ENCODE measurements around the gene KRTAP4-8. TPM values are rescaled to one million over a fixed set of nuclear protein-coding genes. Genes with fewer than 3 reads are reported as not detected.

KRTAP4-8 gene
- total RNA-seq, 1 donor from 2014 or later, result not detected

GRCh38 chr17:41076788-41077187, 21.2 kb downstream of the KRTAP4-8 start:
- DNase-seq (ENCODE audit: low spot score), result no peak
- H3K4me1 Mint-ChIP-seq (ENCODE audit: low read depth), result peaks cover under 1% of the 10 kb centered on the region
- no peak overlapping the region for H3K4me3 Mint-ChIP-seq (ENCODE audit: unreplicated experiment)
- H3K27me3 Mint-ChIP-seq (ENCODE audit: low read depth), result no peaks in the 10 kb centered on the region
- H3K27ac Mint-ChIP-seq (ENCODE audit: unreplicated experiment), result no peak overlapping the region
- H3K9me3 Mint-ChIP-seq (ENCODE audit: low read depth), result no peaks in the 10 kb centered on the region
- TF ChIP-seq CTCF (IDR thresholded peaks at IDR 0.05), result no peak
- no peaks in the 10 kb centered on the region for H3K36me3 Mint-ChIP-seq (ENCODE audit: low read depth)

GRCh38 chr17:41073676-41074075, 24.3 kb downstream of the KRTAP4-8 start:
- H3K36me3 Mint-ChIP-seq (ENCODE audit: low read depth), result no peaks in the 10 kb centered on the region
- DNase-seq (ENCODE audit: low spot score), result no peak
- TF ChIP-seq CTCF (IDR thresholded peaks at IDR 0.05), result no peak
- H3K27me3 Mint-ChIP-seq (ENCODE audit: low read depth), result no peaks in the 10 kb centered on the region
- no peak overlapping the region for H3K4me3 Mint-ChIP-seq (ENCODE audit: unreplicated experiment)
- no peaks in the 10 kb centered on the region for H3K4me1 Mint-ChIP-seq (ENCODE audit: low read depth)
- H3K9me3 Mint-ChIP-seq (ENCODE audit: low read depth), result no peaks in the 10 kb centered on the region
- H3K27ac Mint-ChIP-seq (ENCODE audit: unreplicated experiment), result no peak overlapping the region

- Mint-ChIP-seq H3K4me1 (ENCODE audit: low read depth) (no peaks in the 10 kb centered on the region), H3K9me3 (ENCODE audit: low read depth) (no peaks in the 10 kb centered on the region), H3K36me3 (ENCODE audit: low read depth) (no peaks in the 10 kb centered on the region), H3K27ac (ENCODE audit: unreplicated experiment) (no peak overlapping the region), H3K4me3 (ENCODE audit: unreplicated experiment) (no peak overlapping the region), H3K27me3 (ENCODE audit: low read depth) (no peaks in the 10 kb centered on the region)
- DNase-seq (ENCODE audit: low spot score), result no peak
- no peak for TF ChIP-seq CTCF (IDR thresholded peaks at IDR 0.05)
These were observed 26.2 kb downstream of the KRTAP4-8 start for GRCh38 chr17:41071606-41072360.

- H3K27me3 Mint-ChIP-seq (ENCODE audit: low read depth), result no peaks in the 10 kb centered on the region
- H3K4me3 Mint-ChIP-seq (ENCODE audit: unreplicated experiment), result no peak overlapping the region
- no peak overlapping the region for H3K27ac Mint-ChIP-seq (ENCODE audit: unreplicated experiment)
- H3K36me3 Mint-ChIP-seq (ENCODE audit: low read depth), result no peaks in the 10 kb centered on the region
- peaks cover 10% of the 10 kb centered on the region for H3K4me1 Mint-ChIP-seq (ENCODE audit: low read depth)
- TF ChIP-seq CTCF (IDR thresholded peaks at IDR 0.05), result no peak
- no peaks in the 10 kb centered on the region for H3K9me3 Mint-ChIP-seq (ENCODE audit: low read depth)
- no peak for DNase-seq (ENCODE audit: low spot score)
These were observed 28.9 kb downstream of the KRTAP4-8 start for GRCh38 chr17:41069031-41069430.

GRCh38 chr17:41067281-41067680, 30.7 kb downstream of the KRTAP4-8 start:
- TF ChIP-seq CTCF (IDR thresholded peaks at IDR 0.05), result no peak
- H3K9me3 Mint-ChIP-seq (ENCODE audit: low read depth), result no peaks in the 10 kb centered on the region
- H3K27me3 Mint-ChIP-seq (ENCODE audit: low read depth), result no peaks in the 10 kb centered on the region
- peaks cover 24% of the 10 kb centered on the region for H3K4me1 Mint-ChIP-seq (ENCODE audit: low read depth)
- no peaks in the 10 kb centered on the region for H3K36me3 Mint-ChIP-seq (ENCODE audit: low read depth)
- no peak for DNase-seq (ENCODE audit: low spot score)
- H3K27ac Mint-ChIP-seq (ENCODE audit: unreplicated experiment), result no peak overlapping the region
- H3K4me3 Mint-ChIP-seq (ENCODE audit: unreplicated experiment), result no peak overlapping the region
